Thoracic aorta (tissue), 2 donors: ENCODE data around the gene MORC3. TPM values are rescaled to one million over a fixed set of nuclear protein-coding genes. Genes with fewer than 3 reads are reported as not detected.

Experiments used
- ATAC-seq: fragments of 150-250 bp; one replicate; pipeline ENCODE4 v1.8.0; 2017; ENCODE audit warnings: low read depth; ENCODE audit not compliant: insufficient number of reproducible peaks, low FRiP score
- DNase-seq: peaks from one replicate; pipeline ENCODE4 v3.0.0-alpha.2; 2020; ENCODE audit warnings: low spot score
- H3K27ac ChIP-seq, 2 donors: fragments of 200-600 bp; sonication (generic); 1 replicate in 1 of 2; 2 replicates in 1 of 2; pipeline ENCODE4 v1.5.1; 2016; ENCODE audit warnings: mild to moderate bottlenecking in 2 of 2, moderate library complexity in 2 of 2
- H3K27me3 ChIP-seq: fragments of 200-600 bp; sonication (generic); replicated peaks from 2 replicates; pipeline ENCODE4 v1.6.0; 2016; ENCODE audit warnings: mild to moderate bottlenecking; ENCODE audit not compliant: insufficient read depth
- H3K36me3 ChIP-seq: fragments of 200-600 bp; sonication (generic); one replicate; pipeline ENCODE4 v1.5.1; 2016
- H3K4me1 ChIP-seq, 2 donors: fragments of 200-600 bp; sonication (generic); 1 replicate in 1 of 2; 2 replicates in 1 of 2; pipeline versions ENCODE4 v1.5.1 to v1.6.0; 2016; ENCODE audit warnings: low read depth in 2 of 2, mild to moderate bottlenecking in 1 of 2; ENCODE audit not compliant: control insufficient read depth in 1 of 2
- H3K4me3 ChIP-seq: fragments of 200-600 bp; sonication (generic); 2 replicates; pipeline ENCODE4 v1.5.1; 2016; ENCODE audit warnings: mild to moderate bottlenecking
- H3K9me3 ChIP-seq: fragments of 200-600 bp; sonication (generic); 2 replicates; pipeline ENCODE4 v1.5.1; 2016
- CTCF ChIP-seq: fragments of 200-600 bp; sonication (generic); IDR thresholded peaks from one replicate; pipeline ENCODE4 v1.5.1; 2019; ENCODE audit warnings: antibody characterized with exemption
- total RNA-seq, 2 donors: library from RNA; depleted of rRNA; stranded (reverse); fragments of >200 nt; gene quantifications; one replicate each; pipeline versions ENCODE4 v1.1.0 to v1.2.3, GENCODE V29; 2016

MORC3 gene
- total RNA-seq, 2 donors from 2014 or later, result 23.3 to 58.8 TPM

- no peak for TF ChIP-seq CTCF
- H3K4me3 ChIP-seq, result no peak overlapping the region
- no peaks in the 10 kb centered on the region for H3K4me1 ChIP-seq
- H3K36me3 ChIP-seq, result peaks cover 3% of the 10 kb centered on the region
- no peaks in the 10 kb centered on the region for H3K9me3 ChIP-seq
- H3K27ac ChIP-seq, result no peak overlapping the region
- H3K27me3 ChIP-seq, result no peaks in the 10 kb centered on the region
- DNase-seq (no peak), ATAC-seq (no peak)
Measured at GRCh38 chr21:36415375-36415774, 95.4 kb downstream of the MORC3 start.

GRCh38 chr21:36419241-36419640 lies 99.2 kb downstream of the MORC3 start:
- TF ChIP-seq CTCF, result no peak
- DNase-seq, result no peak
- Histone ChIP-seq H3K4me1 (no peaks in the 10 kb centered on the region), H3K27me3 (no peaks in the 10 kb centered on the region), H3K4me3 (no peak overlapping the region), H3K36me3 (no peaks in the 10 kb centered on the region), H3K9me3 (no peaks in the 10 kb centered on the region), H3K27ac (no peak overlapping the region)
- no peak for ATAC-seq

- no peaks in the 10 kb centered on the region for H3K27me3 ChIP-seq
- no peaks in the 10 kb centered on the region for H3K9me3 ChIP-seq
- H3K4me3 ChIP-seq, result no peak overlapping the region
- no peaks in the 10 kb centered on the region for H3K36me3 ChIP-seq
- peak; percentile 52 for DNase-seq
- no peak overlapping the region for H3K27ac ChIP-seq
- no peaks in the 10 kb centered on the region for H3K4me1 ChIP-seq
- TF ChIP-seq CTCF, result peak; percentile 76
- peak; percentile 70 for ATAC-seq
Measured at GRCh38 chr21:36419996-36420395, 100.0 kb downstream of the MORC3 start.

GRCh38 chr21:36420571-36421339 lies 100.8 kb downstream of the MORC3 start:
- H3K4me1 ChIP-seq, result no peaks in the 10 kb centered on the region
- ATAC-seq (no peak), DNase-seq (no peak)
- TF ChIP-seq CTCF, result no peak
- H3K27ac ChIP-seq, result no peak overlapping the region
- no peak overlapping the region for H3K4me3 ChIP-seq
- H3K9me3 ChIP-seq, result no peaks in the 10 kb centered on the region
- no peaks in the 10 kb centered on the region for H3K36me3 ChIP-seq
- H3K27me3 ChIP-seq, result no peaks in the 10 kb centered on the region

- TF ChIP-seq CTCF, result peak; percentile 38
- H3K27ac ChIP-seq, result no peak overlapping the region
- ATAC-seq, result no peak
Measured at GRCh38 chr21:36422279-36423098, 102.5 kb downstream of the MORC3 start.

More at GRCh38 chr21:36422279-36423098, 102.5 kb downstream of the MORC3 start:
- Histone ChIP-seq H3K9me3 (no peaks in the 10 kb centered on the region), H3K4me1 (no peaks in the 10 kb centered on the region), H3K36me3 (no peaks in the 10 kb centered on the region), H3K4me3 (no peak overlapping the region), H3K27me3 (no peaks in the 10 kb centered on the region)
- no peak for DNase-seq
